IPS-NIHi7 (cell line): ENCODE data around the gene LHX3.
A peak's percentile ranks its signal among the peaks of the same experiment; 100 is the strongest.

ENCODE experiments used
- DNase-seq: peaks from one replicate; pipeline ENCODE4 v3.0.0; 2012; ENCODE audit warnings: mixed read lengths; ENCODE audit errors: extremely low spot score

Gene LHX3

DNA sequence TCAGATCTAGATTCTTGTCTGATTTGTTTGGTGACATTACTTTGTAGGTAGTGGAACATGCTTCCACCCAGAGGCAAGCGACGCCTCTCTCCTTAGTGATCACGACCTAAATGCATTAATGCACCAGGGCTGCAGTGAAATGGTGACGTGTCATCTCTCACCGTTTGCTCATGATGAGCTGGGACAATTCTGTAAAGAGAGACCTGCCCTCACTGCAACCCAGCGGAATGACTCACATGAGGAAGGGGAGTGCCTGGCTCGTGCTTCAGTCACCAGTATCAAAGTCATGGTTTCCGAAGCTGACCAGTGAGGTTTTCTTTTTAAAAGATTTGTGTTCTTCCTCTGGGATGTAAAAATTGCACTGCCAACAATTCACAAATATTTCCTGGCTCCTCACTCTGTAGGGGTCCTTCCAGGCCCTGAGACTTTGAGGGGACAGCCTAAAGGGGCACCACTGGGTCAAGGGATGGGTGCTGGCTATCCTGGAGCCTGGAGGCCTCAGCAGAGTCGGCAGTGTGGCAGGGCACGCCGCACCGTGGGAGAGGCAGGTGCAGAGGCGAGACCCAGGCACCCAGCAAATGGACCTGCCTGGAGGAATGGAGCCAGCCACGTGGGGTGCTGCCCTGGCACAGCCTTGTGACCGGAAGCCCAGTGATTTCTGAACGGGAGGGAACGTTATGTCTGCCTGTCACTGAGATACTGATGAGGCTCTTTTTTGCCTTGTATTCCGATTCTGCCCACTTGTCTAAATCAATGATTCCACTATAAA is 23.4 kb upstream of the LHX3 start:
- DNase-seq, result no peak

DNA sequence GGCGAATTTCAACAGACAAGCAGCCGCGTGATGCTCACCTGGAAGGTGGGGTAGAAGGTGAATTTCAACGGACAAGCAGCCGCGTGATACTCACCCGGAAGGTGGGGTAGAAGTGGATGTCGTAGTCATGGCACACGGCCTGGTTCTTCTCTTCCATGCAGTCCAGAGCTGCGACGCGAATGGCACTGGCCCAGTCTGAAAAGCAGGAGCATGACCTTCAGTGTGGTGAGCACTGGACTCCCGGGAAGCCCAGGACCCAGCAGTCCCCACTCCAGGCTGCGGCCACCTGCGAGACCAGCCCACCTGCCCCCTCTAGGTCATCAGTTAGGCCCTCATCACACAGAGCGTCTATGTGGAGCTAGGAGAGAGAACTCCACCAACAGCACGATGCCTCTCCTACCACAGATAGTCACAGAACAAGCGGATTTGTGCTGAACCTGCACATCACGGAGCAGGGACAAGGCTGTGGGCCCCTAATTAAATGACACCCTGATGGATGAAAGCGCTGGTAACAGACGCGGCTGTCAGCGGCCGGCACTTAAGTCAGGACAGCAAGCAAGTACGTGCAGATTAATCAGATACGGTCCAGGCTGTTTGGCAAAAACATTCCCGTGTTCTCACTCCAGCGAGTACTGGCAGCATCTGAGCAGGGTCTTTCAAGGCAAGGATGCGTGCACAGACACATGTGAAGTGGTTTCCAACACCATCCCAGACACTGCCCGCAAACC is 21.9 kb upstream of the LHX3 start:
- DNase-seq, result no peak

DNA sequence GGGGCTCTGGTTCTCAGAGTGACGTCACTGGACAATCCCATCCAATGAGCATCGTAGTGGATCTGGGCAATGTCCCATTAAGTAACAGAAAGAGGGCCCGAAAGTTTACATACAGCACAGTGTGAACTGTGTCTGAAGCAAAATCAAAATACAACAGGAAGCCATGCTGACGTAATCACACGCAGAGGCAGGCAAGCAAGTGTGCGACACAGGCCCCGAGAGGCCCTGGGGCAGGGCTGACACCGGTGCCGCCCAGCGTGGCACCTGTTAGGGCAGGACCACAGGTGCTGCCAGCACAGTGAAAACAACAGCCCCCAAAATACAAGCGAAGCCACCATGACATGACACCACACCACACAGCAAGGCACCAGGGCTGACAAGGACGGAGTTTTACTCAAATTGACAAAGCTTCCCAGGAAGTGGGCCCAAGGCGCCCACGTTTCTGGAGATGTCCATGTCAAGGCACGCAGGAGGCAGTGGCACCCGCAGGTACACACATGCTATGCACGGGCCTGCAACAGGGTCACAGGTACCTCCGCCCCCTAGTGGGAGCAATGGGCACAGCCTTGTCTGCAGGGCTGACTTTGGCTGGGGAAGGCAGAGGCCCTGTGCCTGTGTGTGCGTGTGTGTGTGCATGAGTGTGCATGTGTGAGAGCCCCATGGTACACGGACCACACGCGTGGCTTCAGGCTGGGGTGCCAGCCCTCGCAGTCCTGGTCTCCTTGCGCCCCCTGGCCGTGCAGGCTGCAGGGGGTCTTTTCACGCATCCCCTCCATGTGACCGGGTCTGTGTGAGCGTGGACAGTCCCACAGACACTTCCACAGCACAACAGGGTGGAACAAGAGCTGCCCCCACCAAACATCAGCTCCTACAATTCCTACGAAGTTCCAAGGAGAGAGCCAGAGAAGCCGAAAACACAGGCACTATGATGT is 21.1 kb upstream of the LHX3 start:
- DNase-seq, result peak; percentile 91

GRCh38 chr9:136225366-136225747 is 20.4 kb upstream of the LHX3 start:
- DNase-seq, result no peak

GRCh38 chr9:136223871-136224640 is 19.1 kb upstream of the LHX3 start:
- DNase-seq, result no peak

GRCh38 chr9:136222906-136223285 is 18.0 kb upstream of the LHX3 start:
- no peak for DNase-seq

DNA sequence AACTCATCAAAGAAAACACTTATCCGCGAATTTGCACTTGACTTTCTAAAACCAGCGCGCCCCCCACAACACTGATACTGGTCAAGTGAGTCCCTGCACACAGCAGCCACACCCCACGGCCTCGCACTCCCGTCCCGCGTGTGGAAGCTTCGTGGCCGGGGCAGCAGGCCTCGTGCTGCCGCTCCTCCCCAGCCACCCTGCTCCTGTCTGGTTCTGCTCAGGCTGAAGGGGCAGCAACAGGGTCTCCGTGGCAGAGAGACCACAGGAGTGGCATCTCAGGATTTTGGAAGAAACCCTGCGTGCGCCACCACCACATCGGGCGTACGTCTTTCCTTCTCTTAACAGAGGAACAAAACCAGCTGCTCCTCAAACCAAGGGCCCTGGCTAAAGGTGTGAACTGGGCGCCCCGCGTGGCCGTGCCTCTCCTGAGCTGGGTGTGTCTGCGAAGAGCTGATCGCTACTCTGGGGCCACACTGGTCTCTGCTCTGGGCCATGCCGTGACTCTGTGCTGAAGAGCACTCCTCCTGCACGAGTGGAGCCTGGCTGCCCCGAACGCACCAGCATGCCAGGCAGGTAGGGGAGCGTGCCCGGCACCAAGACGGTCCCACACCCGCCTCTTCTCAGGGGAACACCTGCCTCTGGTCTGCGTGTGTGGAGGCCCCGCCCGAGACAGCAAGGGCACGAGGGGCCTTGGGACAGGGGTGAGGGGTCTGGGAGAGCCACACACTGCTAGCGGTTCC is 17.4 kb upstream of the LHX3 start:
- no peak for DNase-seq

- no peak for DNase-seq
Measured at GRCh38 chr9:136220017-136220729, 15.2 kb upstream of the LHX3 start.

- DNase-seq, result no peak
Measured at GRCh38 chr9:136219276-136219675, 14.3 kb upstream of the LHX3 start.

DNA sequence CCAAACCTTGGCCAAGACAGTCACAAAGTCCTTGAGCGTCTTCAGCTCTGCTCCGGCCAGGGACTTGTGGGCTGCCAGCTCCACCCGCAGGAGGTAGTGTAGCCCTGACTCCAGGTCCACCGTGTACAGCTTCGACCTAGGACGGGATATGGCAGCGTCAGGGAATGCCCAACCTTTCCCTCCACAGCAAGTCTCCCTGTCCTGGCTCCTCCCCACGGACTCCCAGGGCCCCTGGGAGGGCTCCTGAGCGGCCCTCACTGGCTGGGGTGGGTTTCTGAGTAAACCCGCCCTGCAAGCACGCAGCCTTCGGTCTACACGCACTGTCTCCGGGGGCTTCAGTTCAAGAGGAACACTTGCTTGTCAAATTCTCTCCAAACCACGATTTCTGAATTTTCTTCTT is 13.7 kb upstream of the LHX3 start:
- DNase-seq, result no peak

DNA sequence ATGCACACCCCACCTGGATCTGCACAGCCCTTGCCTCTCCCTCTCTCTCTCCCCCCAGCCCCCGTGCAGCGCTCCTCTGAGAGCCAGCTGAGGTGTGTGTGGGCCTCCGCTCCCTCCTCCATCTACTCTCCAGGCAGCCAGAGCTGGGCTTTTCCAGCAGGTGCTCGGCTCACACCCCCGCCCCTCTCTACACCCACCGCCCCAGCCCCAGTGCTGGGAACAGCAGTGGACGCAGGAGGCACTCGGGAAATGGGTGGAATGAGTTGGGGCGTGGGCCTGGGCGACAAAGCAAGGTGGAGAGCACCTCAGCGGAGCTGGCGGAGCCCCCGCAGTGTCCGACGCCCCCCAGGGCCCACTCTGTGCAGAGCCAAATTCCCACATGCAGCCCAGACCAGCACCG is 13.3 kb upstream of the LHX3 start:
- no peak for DNase-seq

GRCh38 chr9:136216541-136217244 is 11.8 kb upstream of the LHX3 start:
- no peak for DNase-seq

DNA sequence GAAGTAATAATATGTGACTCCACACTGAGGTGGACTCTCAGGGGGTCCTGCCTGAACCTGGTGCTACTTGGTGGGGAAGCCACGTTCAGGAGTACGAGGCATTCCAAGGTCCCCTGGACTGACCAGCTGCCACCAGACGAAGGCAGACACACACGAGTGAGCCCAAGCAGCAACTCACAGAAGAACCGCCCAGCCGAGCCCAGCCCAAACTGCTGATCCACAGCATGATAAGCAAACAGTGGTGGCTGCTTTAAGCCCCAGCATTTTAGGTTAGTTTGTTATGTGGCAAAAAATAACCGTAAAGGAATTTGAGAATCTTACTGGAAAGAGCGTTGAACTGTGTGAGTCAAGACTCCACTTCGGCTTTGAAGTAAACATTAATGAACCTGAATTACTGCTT is 8.8 kb upstream of the LHX3 start:
- DNase-seq, result no peak

DNA sequence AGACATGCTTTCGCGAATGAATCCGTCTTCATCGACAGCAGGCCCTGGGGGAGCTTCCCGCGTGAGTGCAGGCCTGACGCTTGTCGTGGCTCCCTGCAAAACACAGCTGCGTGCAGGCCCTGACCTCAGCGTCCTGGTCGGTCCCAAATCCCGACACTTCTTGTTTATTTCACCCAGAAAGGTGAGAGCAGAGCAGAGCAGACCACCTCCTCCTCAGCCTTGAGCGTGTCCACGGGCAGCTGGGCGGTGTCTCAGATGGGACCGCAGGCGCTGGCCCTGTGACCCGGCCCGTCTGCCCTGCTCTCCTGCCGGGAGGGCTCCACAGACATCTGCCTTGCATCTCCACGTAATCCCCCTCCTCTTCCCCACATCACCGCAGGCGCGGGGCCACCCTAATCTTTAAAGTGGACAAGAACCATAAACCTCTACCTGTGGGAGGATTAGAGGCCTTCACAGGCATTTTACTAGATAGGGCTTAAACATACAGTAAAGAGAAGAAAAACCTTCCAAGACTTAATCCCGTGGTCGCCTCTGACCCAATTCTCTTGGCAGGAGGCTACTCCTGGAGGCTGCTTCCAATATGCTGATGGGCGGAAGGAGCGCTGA is 7.5 kb upstream of the LHX3 start:
- DNase-seq, result no peak

- no peak for DNase-seq
Measured at GRCh38 chr9:136211441-136212344, 6.8 kb upstream of the LHX3 start.

DNA sequence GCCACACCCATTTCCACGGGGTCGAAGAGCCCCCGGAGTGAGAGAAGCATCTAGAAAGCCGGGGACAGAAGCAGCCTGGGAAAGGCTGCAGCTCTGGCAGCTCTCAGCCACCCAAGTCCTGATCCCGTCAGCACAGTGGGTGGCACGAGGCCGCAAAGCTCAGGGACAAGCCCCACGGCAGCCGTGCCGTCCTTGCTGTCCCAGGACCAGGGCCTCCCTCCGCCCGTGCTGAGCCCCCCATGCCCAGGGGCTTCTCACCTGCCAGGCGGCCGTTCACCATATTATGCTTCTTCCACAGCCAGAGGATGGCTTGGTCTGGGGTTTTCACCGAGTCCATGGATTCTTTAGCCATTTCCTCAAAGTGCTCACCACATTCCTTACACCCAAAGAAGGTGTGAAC is 6.1 kb upstream of the LHX3 start:
- no peak for DNase-seq

DNA sequence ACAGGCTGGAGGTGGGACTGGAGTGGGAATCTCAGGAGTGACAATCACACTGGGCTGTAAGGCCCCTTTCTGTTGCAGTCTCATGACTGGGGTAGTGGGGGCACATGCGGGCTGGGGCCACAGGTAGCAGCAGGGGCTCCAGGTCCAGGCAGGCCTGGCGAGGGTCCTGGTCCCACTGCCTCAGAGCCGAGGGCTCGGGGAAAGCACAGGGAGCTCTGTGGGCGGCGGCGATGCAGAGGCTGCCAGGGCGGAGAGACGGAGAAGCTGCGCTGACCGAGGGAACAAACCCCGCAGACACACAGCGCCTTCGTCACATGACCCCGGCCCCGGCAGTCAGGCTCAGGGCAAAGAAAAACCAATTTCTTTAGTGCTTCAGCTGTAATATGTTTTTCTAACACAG is 5.3 kb upstream of the LHX3 start:
- DNase-seq, result no peak

- no peak for DNase-seq
Measured at GRCh38 chr9:136209786-136210185, 4.9 kb upstream of the LHX3 start.
